ENCODE measurements around the gene DOCK7.
"Not testable (repeated sequence)": the region's sequence is repeated elsewhere in the genome, so short reads cannot be mapped to it uniquely, and the experiment has no call there.

DOCK7 gene

GRCh38 chr1:62539028-62539447, 149.1 kb downstream of the DOCK7 start:
- no peak overlapping the region for H3K4me3 ChIP-seq (ENCODE audit: low read depth in 1 of 2, low read length in 1 of 2)
- TF ChIP-seq, protein P1, sequence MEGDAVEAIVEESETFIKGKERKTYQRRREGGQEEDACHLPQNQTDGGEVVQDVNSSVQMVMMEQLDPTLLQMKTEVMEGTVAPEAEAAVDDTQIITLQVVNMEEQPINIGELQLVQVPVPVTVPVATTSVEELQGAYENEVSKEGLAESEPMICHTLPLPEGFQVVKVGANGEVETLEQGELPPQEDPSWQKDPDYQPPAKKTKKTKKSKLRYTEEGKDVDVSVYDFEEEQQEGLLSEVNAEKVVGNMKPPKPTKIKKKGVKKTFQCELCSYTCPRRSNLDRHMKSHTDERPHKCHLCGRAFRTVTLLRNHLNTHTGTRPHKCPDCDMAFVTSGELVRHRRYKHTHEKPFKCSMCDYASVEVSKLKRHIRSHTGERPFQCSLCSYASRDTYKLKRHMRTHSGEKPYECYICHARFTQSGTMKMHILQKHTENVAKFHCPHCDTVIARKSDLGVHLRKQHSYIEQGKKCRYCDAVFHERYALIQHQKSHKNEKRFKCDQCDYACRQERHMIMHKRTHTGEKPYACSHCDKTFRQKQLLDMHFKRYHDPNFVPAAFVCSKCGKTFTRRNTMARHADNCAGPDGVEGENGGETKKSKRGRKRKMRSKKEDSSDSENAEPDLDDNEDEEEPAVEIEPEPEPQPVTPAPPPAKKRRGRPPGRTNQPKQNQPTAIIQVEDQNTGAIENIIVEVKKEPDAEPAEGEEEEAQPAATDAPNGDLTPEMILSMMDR (IDR thresholded peaks at IDR 0.05), result no peak
- H3K27ac ChIP-seq, result no peak overlapping the region
- no peaks in the 10 kb centered on the region for H3K27me3 ChIP-seq
- no peaks in the 10 kb centered on the region for H3K9me3 ChIP-seq
- no peaks in the 10 kb centered on the region for H3K4me1 ChIP-seq (ENCODE audit: control insufficient read depth in 1 of 2, insufficient read depth in 1 of 2, low read depth in 1 of 2, low read length in 1 of 2)
- H3K36me3 ChIP-seq, result no peaks in the 10 kb centered on the region

GRCh38 chr1:62536865-62537264, 151.3 kb downstream of the DOCK7 start:
- Histone ChIP-seq H3K27me3 (no peaks in the 10 kb centered on the region), H3K4me1 (ENCODE audit: control insufficient read depth in 1 of 2, insufficient read depth in 1 of 2, low read depth in 1 of 2, low read length in 1 of 2) (no peaks in the 10 kb centered on the region), H3K36me3 (no peaks in the 10 kb centered on the region), H3K9me3 (no peaks in the 10 kb centered on the region), H3K27ac (no peak overlapping the region), H3K4me3 (ENCODE audit: low read depth in 1 of 2, low read length in 1 of 2) (no peak overlapping the region)
- TF ChIP-seq, protein P1 (IDR thresholded peaks at IDR 0.05), result no peak

GRCh38 chr1:62530516-62531154, 157.6 kb downstream of the DOCK7 start:
- no peak overlapping the region for H3K4me3 ChIP-seq (ENCODE audit: low read depth in 1 of 2, low read length in 1 of 2)
- no peaks in the 10 kb centered on the region for H3K36me3 ChIP-seq
- no peaks in the 10 kb centered on the region for H3K9me3 ChIP-seq
- H3K27me3 ChIP-seq, result no peaks in the 10 kb centered on the region
- TF ChIP-seq, protein P1 (IDR thresholded peaks at IDR 0.05), result no peak
- H3K27ac ChIP-seq, result no peak overlapping the region
- H3K4me1 ChIP-seq (ENCODE audit: control insufficient read depth in 1 of 2, insufficient read depth in 1 of 2, low read depth in 1 of 2, low read length in 1 of 2), result peaks cover 0 to 4% of the 10 kb centered on the region in 2 experiments

DNA sequence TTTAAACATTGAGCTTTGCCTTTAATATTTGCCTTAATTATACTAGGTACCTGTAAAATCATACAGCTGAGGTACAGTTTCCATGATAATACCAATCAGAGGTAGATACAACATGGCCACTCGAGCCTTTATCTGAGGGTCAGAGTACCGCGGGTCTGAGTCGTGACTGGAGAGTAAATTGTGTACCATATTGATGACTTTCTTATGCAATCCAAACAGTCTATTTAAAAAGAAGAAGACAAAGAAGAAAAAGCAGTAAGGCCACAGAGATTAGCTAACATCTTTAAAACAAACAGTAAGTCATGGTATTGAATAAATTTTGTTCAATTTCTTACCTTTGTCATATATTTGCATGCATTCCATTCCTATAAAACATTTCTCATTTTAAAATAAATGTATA, 159.0 kb downstream of the DOCK7 start:
- Histone ChIP-seq H3K27ac (no peak overlapping the region), H3K4me3 (ENCODE audit: low read depth in 1 of 2, low read length in 1 of 2) (no peak overlapping the region), H3K27me3 (no peaks in the 10 kb centered on the region), H3K4me1 (ENCODE audit: control insufficient read depth in 1 of 2, insufficient read depth in 1 of 2, low read depth in 1 of 2, low read length in 1 of 2) (peaks cover 0 to 4% of the 10 kb centered on the region in 2 experiments), H3K9me3 (no peaks in the 10 kb centered on the region), H3K36me3 (no peaks in the 10 kb centered on the region)
- TF ChIP-seq, protein P1 (IDR thresholded peaks at IDR 0.05), result no peak

DNA sequence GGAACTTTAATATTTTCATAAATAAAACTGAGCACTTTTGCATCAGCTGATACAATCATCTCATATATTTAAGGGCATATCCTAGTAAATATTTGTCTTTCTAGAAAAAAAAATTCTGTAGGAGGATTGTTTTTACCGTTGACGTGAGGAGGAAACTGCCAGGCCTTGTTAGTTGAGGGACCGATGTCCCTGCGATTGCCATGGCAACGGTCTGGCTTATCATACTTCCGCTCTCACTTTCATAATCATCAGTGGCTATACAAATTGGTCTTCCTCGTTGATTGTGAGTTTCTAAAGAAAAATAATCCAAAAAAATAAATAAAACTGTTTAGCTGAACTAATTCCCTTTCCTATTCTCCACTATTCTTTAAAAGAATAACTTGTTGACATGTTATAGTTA, 160.2 kb downstream of the DOCK7 start:
- Histone ChIP-seq H3K4me3 (ENCODE audit: low read depth in 1 of 2, low read length in 1 of 2) (no peak overlapping the region), H3K27ac (no peak overlapping the region), H3K36me3 (no peaks in the 10 kb centered on the region), H3K4me1 (ENCODE audit: control insufficient read depth in 1 of 2, insufficient read depth in 1 of 2, low read depth in 1 of 2, low read length in 1 of 2) (peaks cover 0 to 4% of the 10 kb centered on the region in 2 experiments), H3K27me3 (no peaks in the 10 kb centered on the region), H3K9me3 (no peaks in the 10 kb centered on the region)
- TF ChIP-seq, protein P1 (IDR thresholded peaks at IDR 0.05), result no peak

DNA sequence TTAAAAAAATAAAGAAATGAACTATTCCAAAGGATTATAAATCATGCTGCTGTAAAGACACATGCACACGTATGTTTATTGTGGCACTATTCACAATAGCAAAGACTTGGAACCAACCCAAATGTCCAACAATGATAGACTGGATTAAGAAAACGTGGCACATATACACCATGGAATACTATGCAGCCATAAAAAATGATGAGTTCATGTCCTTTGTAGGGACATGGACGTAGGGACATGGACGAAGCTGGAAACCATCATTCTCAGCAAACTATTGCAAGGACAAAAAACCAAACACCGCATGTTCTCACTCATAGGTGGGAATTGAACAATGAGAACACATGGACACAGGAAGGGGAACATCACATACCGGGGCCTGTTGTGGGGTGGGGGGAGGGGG, 160.8 kb downstream of the DOCK7 start:
- not testable (repeated sequence) for H3K9me3 ChIP-seq; H3K27ac ChIP-seq; H3K27me3 ChIP-seq; H3K4me1 ChIP-seq (ENCODE audit: control insufficient read depth in 1 of 2, insufficient read depth in 1 of 2, low read depth in 1 of 2, low read length in 1 of 2); H3K36me3 ChIP-seq; H3K4me3 ChIP-seq (ENCODE audit: low read depth in 1 of 2, low read length in 1 of 2)
